ENCODE results near the gene MSL2. TPM values are rescaled to one million over a fixed set of nuclear protein-coding genes. Genes with fewer than 3 reads are reported as not detected.

Gene MSL2
- total and polyA plus RNA-seq, 2 donors from 2014 or later: 7.2 to 37.1 TPM

- Histone ChIP-seq H3K9ac (ENCODE audit: low read length in 3 of 3) (no peak overlapping the region), H3K27ac (ENCODE audit: low read depth in 2 of 2, low read length in 2 of 2) (no peak overlapping the region), H3K27me3 (ENCODE audit: control insufficient read depth, insufficient read depth, low read length) (no peaks in the 10 kb centered on the region), H3K4me1 (ENCODE audit: control insufficient read depth in 2 of 3, insufficient read depth in 2 of 3, low read depth in 1 of 3, low read length in 3 of 3) (no peaks in the 10 kb centered on the region), H3K9me3 (ENCODE audit: control insufficient read depth in 2 of 3, insufficient read depth in 1 of 3, low read length in 3 of 3) (no peaks in the 10 kb centered on the region), H3K4me3 (ENCODE audit: low read length in 3 of 3) (no peak overlapping the region), H3K36me3 (ENCODE audit: control insufficient read depth in 2 of 3, insufficient read depth in 3 of 3, low read length in 3 of 3) (peaks cover 0 to 5% (median 2%) of the 10 kb centered on the region in 3 donors)
- FAIRE-seq (no peak), DNase-seq (no peak)
- intact Hi-C loops (cut with DNase I): no loop called here
- TF ChIP-seq CTCF (IDR thresholded peaks at IDR 0.05; ENCODE audit: borderline replicate concordance, extremely low read depth, insufficient read depth): no peak
Measured at GRCh38 chr3:136141291-136141785, 54.8 kb downstream of the MSL2 start.

- TF ChIP-seq CTCF (IDR thresholded peaks at IDR 0.05; ENCODE audit: borderline replicate concordance, extremely low read depth, insufficient read depth): no peak
- Histone ChIP-seq H3K4me3 (ENCODE audit: low read length in 3 of 3) (no peak overlapping the region), H3K9me3 (ENCODE audit: control insufficient read depth in 2 of 3, insufficient read depth in 1 of 3, low read length in 3 of 3) (no peaks in the 10 kb centered on the region), H3K9ac (ENCODE audit: low read length in 3 of 3) (no peak overlapping the region), H3K27ac (ENCODE audit: low read depth in 2 of 2, low read length in 2 of 2) (no peak overlapping the region), H3K36me3 (ENCODE audit: control insufficient read depth in 2 of 3, insufficient read depth in 3 of 3, low read length in 3 of 3) (peaks cover 0 to 2% (median 2%) of the 10 kb centered on the region in 3 donors), H3K27me3 (ENCODE audit: control insufficient read depth, insufficient read depth, low read length) (no peaks in the 10 kb centered on the region), H3K4me1 (ENCODE audit: control insufficient read depth in 2 of 3, insufficient read depth in 2 of 3, low read depth in 1 of 3, low read length in 3 of 3) (no peaks in the 10 kb centered on the region)
- DNase-seq (no peak), FAIRE-seq (no peak)
- intact Hi-C loops (cut with DNase I): no loop called here
Measured at GRCh38 chr3:136136454-136136853, 59.7 kb downstream of the MSL2 start.

- FAIRE-seq: no peak
- Histone ChIP-seq H3K4me1 (ENCODE audit: control insufficient read depth in 2 of 3, insufficient read depth in 2 of 3, low read depth in 1 of 3, low read length in 3 of 3) (no peaks in the 10 kb centered on the region), H3K4me3 (ENCODE audit: low read length in 3 of 3) (no peak overlapping the region), H3K9me3 (ENCODE audit: control insufficient read depth in 2 of 3, insufficient read depth in 1 of 3, low read length in 3 of 3) (no peaks in the 10 kb centered on the region), H3K27ac (ENCODE audit: low read depth in 2 of 2, low read length in 2 of 2) (no peak overlapping the region), H3K9ac (ENCODE audit: low read length in 3 of 3) (no peak overlapping the region), H3K36me3 (ENCODE audit: control insufficient read depth in 2 of 3, insufficient read depth in 3 of 3, low read length in 3 of 3) (peaks cover 0 to 2% (median 0%) of the 10 kb centered on the region in 3 donors), H3K27me3 (ENCODE audit: control insufficient read depth, insufficient read depth, low read length) (no peaks in the 10 kb centered on the region)
- peak in 1 of 5 donors; percentile 10 for DNase-seq
- no peak for TF ChIP-seq CTCF (IDR thresholded peaks at IDR 0.05; ENCODE audit: borderline replicate concordance, extremely low read depth, insufficient read depth)
- intact Hi-C loops (cut with DNase I): no loop called here
Measured at GRCh38 chr3:136135039-136135802, 60.9 kb downstream of the MSL2 start.

Data from kidney (tissue), 14 donors.